WTC11 (cell line): ENCODE data around the gene LMTK2. TPM values are rescaled to one million over a fixed set of nuclear protein-coding genes. Genes with fewer than 3 reads are reported as not detected.

ENCODE experiments used
- ATAC-seq: fragments of 200-7000 bp; cut with Tn5 transposase; 2 replicates; pipeline ENCODE4 v1.10.0; 2021; ENCODE audit warnings: mild to moderate bottlenecking, moderate library complexity
- CTCF ChIA-PET: fragments of 300-600 bp; sonication (Branson Sonifier 250); formaldehyde crosslinking; loops from one replicate; lab custom pipeline; 2021; ENCODE audit warnings: antibody characterized with exemption; lab: Charles Lee
- POLR2A ChIA-PET: fragments of 350-600 bp; sonication (Branson Sonifier 250); formaldehyde crosslinking; loops from one replicate; lab custom pipeline; 2021; ENCODE audit warnings: antibody characterized with exemption; lab: Charles Lee
- DNase-seq: peaks from one replicate; pipeline ENCODE4 v3.0.0; 2021; ENCODE audit warnings: low spot score
- H3K27ac Mint-ChIP-seq: 2 replicates; pipeline ENCODE4 v1.8.0; 2021; ENCODE audit warnings: mixed read lengths
- H3K27me3 Mint-ChIP-seq: 2 replicates; pipeline ENCODE4 v1.8.0; 2021; ENCODE audit warnings: low read depth, mild to moderate bottlenecking, moderate library complexity, mixed read lengths
- H3K36me3 Mint-ChIP-seq: 2 replicates; pipeline ENCODE4 v1.8.0; 2021; ENCODE audit warnings: mixed read lengths
- H3K4me1 Mint-ChIP-seq: 2 replicates; pipeline ENCODE4 v1.8.0; 2022; ENCODE audit warnings: mixed read lengths
- H3K4me3 Mint-ChIP-seq: 2 replicates; pipeline ENCODE4 v1.8.0; 2021; ENCODE audit warnings: mild to moderate bottlenecking, moderate library complexity, mixed read lengths
- H3K9me3 Mint-ChIP-seq: 2 replicates; pipeline ENCODE4 v1.8.0; 2021; ENCODE audit warnings: mixed read lengths
- CREB1 ChIP-seq: sonication (generic); formaldehyde crosslinking; IDR thresholded peaks from 2 replicates; pipeline ENCODE4 v1.8.0; 2023; ENCODE audit warnings: mild to moderate bottlenecking, missing genetic modification reagents
- GABPB1 ChIP-seq: sonication (generic); formaldehyde crosslinking; IDR thresholded peaks from 2 replicates; pipeline ENCODE4 v1.8.1; 2023; ENCODE audit warnings: mild to moderate bottlenecking, missing genetic modification reagents
- NFYB ChIP-seq: sonication (generic); formaldehyde crosslinking; conservative IDR thresholded peaks from 2 replicates; pipeline ENCODE4 v1.8.0; 2022; ENCODE audit warnings: low read depth, missing genetic modification reagents
- RELA ChIP-seq: sonication (generic); formaldehyde crosslinking; IDR thresholded peaks from 2 replicates; pipeline ENCODE4 v1.8.1; 2022; ENCODE audit warnings: missing genetic modification reagents, mild to moderate bottlenecking, borderline replicate concordance
- SOX15 ChIP-seq: fragments of 250-450 bp; sonication (Bioruptor Pico); IDR thresholded peaks from 2 replicates; pipeline ENCODE4 v1.9.0; 2021; ENCODE audit warnings: mild to moderate bottlenecking
- ZBTB21 ChIP-seq: sonication (generic); formaldehyde crosslinking; IDR thresholded peaks from 2 replicates; pipeline ENCODE4 v1.8.1; 2023; ENCODE audit warnings: mild to moderate bottlenecking, missing genetic modification reagents, borderline replicate concordance
- ZNF671 ChIP-seq: fragments of 250-450 bp; sonication (Bioruptor Pico); IDR thresholded peaks from 2 replicates; pipeline ENCODE4 v1.8.0; 2021; ENCODE audit warnings: mild to moderate bottlenecking
- total RNA-seq: library from RNA; stranded (reverse); gene quantifications from 3 replicates; pipeline ENCODE4 v1.2.3, GENCODE V29; 2021
- TF ChIP-seq, protein P1 (sequence below): fragments of 250-450 bp; sonication (Bioruptor Pico); IDR thresholded peaks from 2 replicates; pipeline ENCODE4 v1.9.0; 2021; ENCODE audit warnings: mild to moderate bottlenecking
- TF ChIP-seq, protein P2 (sequence below): sonication (generic); formaldehyde crosslinking; IDR thresholded peaks from 2 replicates; pipeline ENCODE4 v1.8.1; 2022; ENCODE audit warnings: low read depth, missing genetic modification reagents, borderline replicate concordance
- TF ChIP-seq, protein P3 (sequence below): fragments of 250-450 bp; sonication (Bioruptor Pico); IDR thresholded peaks from 2 replicates; pipeline ENCODE4 v1.8.0; 2021; ENCODE audit warnings: mild to moderate bottlenecking
- TF ChIP-seq, protein P4 (sequence below): sonication (generic); formaldehyde crosslinking; IDR thresholded peaks from 2 replicates; pipeline ENCODE4 v1.8.1; 2022; ENCODE audit warnings: mild to moderate bottlenecking, missing genetic modification reagents, moderate library complexity, borderline replicate concordance
- TF ChIP-seq, protein P5 (sequence below): sonication (generic); formaldehyde crosslinking; IDR thresholded peaks from 2 replicates; pipeline ENCODE4 v1.8.1; 2023; ENCODE audit warnings: mild to moderate bottlenecking, missing genetic modification reagents, moderate library complexity

The LMTK2 gene
- total RNA-seq, 1 experiment from 2014 or later: 24.3 TPM

DNA sequence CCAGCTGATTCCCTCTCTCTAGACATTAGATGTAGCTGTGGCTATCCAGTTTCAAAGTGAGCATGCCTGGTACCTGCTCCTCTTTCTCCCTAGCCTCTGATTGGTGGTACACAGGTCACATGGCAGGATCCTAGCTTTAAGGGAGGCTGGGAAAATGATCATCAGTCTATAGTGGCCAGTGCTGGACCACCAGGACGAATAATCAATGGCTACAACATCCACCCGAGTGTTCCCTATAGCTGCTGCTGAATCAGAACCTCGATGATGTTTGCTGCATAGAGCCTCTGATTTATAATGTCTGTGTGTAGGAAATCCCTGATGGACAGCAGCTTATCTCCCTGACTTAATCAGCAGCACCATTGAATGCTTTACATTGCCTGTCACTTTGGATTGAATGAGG is 28.9 kb upstream of the LMTK2 start:
- Mint-ChIP-seq H3K27ac (no peak overlapping the region), H3K27me3 (no peaks in the 10 kb centered on the region; the same call in 1 of the 2 replicates)

DNA sequence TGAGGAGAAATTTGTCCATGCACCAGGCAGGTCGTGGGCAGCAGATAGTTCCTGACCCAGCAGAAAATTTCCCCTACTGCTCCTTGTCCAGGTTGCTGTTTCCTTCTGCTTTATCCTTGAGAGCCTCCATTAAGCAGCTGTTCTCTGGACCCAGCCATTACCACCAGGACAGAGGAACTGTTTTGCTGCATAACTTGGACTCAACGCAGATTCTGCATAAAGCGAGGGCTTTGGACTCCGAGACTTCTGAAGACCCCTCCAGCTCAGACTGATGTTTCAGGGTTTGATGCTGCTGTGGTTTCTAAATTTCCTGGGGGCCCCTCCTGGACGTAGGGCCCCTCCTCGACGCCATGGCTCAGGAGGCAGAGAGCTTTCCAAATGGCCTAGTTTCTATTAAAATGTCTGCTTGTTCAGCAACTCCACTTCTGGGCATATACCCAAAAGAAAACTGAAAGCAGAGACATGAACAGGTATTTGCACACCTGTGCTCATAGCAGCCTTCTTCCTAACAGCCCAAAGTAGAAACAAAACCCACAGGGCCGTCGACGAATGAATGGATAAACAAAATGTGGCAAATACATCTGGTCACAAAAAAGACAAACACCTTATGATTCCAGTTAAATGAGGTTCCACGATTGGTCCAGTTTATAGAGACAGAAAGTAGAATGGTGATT is 28.3 kb upstream of the LMTK2 start:
- ATAC-seq (no peak), DNase-seq (no peak)
- TF ChIP-seq, protein P1, sequence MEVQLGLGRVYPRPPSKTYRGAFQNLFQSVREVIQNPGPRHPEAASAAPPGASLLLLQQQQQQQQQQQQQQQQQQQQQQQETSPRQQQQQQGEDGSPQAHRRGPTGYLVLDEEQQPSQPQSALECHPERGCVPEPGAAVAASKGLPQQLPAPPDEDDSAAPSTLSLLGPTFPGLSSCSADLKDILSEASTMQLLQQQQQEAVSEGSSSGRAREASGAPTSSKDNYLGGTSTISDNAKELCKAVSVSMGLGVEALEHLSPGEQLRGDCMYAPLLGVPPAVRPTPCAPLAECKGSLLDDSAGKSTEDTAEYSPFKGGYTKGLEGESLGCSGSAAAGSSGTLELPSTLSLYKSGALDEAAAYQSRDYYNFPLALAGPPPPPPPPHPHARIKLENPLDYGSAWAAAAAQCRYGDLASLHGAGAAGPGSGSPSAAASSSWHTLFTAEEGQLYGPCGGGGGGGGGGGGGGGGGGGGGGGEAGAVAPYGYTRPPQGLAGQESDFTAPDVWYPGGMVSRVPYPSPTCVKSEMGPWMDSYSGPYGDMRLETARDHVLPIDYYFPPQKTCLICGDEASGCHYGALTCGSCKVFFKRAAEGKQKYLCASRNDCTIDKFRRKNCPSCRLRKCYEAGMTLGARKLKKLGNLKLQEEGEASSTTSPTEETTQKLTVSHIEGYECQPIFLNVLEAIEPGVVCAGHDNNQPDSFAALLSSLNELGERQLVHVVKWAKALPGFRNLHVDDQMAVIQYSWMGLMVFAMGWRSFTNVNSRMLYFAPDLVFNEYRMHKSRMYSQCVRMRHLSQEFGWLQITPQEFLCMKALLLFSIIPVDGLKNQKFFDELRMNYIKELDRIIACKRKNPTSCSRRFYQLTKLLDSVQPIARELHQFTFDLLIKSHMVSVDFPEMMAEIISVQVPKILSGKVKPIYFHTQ (CRISPR knock-in tag): no peak
- TF ChIP-seq, protein P2, sequence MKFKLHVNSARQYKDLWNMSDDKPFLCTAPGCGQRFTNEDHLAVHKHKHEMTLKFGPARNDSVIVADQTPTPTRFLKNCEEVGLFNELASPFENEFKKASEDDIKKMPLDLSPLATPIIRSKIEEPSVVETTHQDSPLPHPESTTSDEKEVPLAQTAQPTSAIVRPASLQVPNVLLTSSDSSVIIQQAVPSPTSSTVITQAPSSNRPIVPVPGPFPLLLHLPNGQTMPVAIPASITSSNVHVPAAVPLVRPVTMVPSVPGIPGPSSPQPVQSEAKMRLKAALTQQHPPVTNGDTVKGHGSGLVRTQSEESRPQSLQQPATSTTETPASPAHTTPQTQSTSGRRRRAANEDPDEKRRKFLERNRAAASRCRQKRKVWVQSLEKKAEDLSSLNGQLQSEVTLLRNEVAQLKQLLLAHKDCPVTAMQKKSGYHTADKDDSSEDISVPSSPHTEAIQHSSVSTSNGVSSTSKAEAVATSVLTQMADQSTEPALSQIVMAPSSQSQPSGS (CRISPR knock-in tag): no peak
- no peak for TF ChIP-seq RELA (CRISPR knock-in tag)
- no peak for TF ChIP-seq ZNF671
- TF ChIP-seq, protein P3, sequence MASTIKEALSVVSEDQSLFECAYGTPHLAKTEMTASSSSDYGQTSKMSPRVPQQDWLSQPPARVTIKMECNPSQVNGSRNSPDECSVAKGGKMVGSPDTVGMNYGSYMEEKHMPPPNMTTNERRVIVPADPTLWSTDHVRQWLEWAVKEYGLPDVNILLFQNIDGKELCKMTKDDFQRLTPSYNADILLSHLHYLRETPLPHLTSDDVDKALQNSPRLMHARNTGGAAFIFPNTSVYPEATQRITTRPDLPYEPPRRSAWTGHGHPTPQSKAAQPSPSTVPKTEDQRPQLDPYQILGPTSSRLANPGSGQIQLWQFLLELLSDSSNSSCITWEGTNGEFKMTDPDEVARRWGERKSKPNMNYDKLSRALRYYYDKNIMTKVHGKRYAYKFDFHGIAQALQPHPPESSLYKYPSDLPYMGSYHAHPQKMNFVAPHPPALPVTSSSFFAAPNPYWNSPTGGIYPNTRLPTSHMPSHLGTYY (CRISPR knock-in tag): no peak
- TF ChIP-seq CREB1 (CRISPR knock-in tag): no peak
- TF ChIP-seq SOX15 (CRISPR knock-in tag): no peak
- TF ChIP-seq, protein P4, sequence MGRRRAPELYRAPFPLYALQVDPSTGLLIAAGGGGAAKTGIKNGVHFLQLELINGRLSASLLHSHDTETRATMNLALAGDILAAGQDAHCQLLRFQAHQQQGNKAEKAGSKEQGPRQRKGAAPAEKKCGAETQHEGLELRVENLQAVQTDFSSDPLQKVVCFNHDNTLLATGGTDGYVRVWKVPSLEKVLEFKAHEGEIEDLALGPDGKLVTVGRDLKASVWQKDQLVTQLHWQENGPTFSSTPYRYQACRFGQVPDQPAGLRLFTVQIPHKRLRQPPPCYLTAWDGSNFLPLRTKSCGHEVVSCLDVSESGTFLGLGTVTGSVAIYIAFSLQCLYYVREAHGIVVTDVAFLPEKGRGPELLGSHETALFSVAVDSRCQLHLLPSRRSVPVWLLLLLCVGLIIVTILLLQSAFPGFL: no peak
- Mint-ChIP-seq H3K27me3 (no peaks in the 10 kb centered on the region; the same call in 1 of the 2 replicates), H3K27ac (no peak overlapping the region), H3K4me3 (no peak overlapping the region), H3K36me3 (no peaks in the 10 kb centered on the region), H3K9me3 (peaks cover 12% of the 10 kb centered on the region; the same call in 1 of the 2 replicates), H3K4me1 (peaks cover 7% of the 10 kb centered on the region; the same call in 1 of the 2 replicates)
- CTCF ChIA-PET: interaction anchor here (1.4 kb wide), 1 partner anchor 57 kb away, joined by 4 read pairs; no protein-coding TSS in a partner anchor
- POLR2A ChIA-PET: interaction anchor here (1.3 kb wide), 1 partner anchor 9 kb away, joined by 3 read pairs; no protein-coding TSS in a partner anchor

More for the DNA sequence above, 28.9 kb upstream of the LMTK2 start:
- ATAC-seq: no peak; the same call in 1 of the 2 replicates
- POLR2A ChIA-PET: interaction anchor here (1.3 kb wide), 1 partner anchor 9 kb away, joined by 3 read pairs; no protein-coding TSS in a partner anchor
- peaks cover 7% of the 10 kb centered on the region; the same call in 1 of the 2 replicates for H3K4me1 Mint-ChIP-seq
- TF ChIP-seq SOX15 (CRISPR knock-in tag) (no peak), NFYB (CRISPR knock-in tag) (peak; percentile 49), ZBTB21 (CRISPR knock-in tag) (no peak), RELA (CRISPR knock-in tag) (no peak), GABPB1 (CRISPR knock-in tag) (no peak)
- TF ChIP-seq, protein P4: no peak
- TF ChIP-seq, protein P5, sequence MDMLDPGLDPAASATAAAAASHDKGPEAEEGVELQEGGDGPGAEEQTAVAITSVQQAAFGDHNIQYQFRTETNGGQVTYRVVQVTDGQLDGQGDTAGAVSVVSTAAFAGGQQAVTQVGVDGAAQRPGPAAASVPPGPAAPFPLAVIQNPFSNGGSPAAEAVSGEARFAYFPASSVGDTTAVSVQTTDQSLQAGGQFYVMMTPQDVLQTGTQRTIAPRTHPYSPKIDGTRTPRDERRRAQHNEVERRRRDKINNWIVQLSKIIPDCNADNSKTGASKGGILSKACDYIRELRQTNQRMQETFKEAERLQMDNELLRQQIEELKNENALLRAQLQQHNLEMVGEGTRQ (CRISPR knock-in tag): peak; percentile 70
- TF ChIP-seq, all 79 proteins: peak for 2
- H3K4me3 Mint-ChIP-seq: no peak overlapping the region
- CTCF ChIA-PET: interaction anchor here (1.4 kb wide), 1 partner anchor 57 kb away, joined by 4 read pairs; no protein-coding TSS in a partner anchor
- peaks cover 12% of the 10 kb centered on the region; the same call in 1 of the 2 replicates for H3K9me3 Mint-ChIP-seq
- H3K36me3 Mint-ChIP-seq: no peaks in the 10 kb centered on the region
- no peak for DNase-seq
